Fibroblast of mammary gland (primary cell): ENCODE data around the gene ANO6.
"Not testable (repeated sequence)": the region's sequence is repeated elsewhere in the genome, so short reads cannot be mapped to it uniquely, and the experiment has no call there.

Experiments used
- DNase-seq: peaks from one replicate; pipeline ENCODE4 v3.0.0-alpha.2; 2010; ENCODE audit warnings: low read depth
- H3K4me3 ChIP-seq: 2 replicates; pipeline ENCODE4 v1.5.1; 2011; ENCODE audit warnings: low read depth, mild to moderate bottlenecking, low read length, moderate library complexity; ENCODE audit not compliant: control insufficient read depth
- TF ChIP-seq, protein P1 (sequence below): conservative IDR thresholded peaks from 2 replicates; pipeline ENCODE4 v1.5.1; 2011; ENCODE audit warnings: low read depth, low read length, inconsistent platforms; ENCODE audit not compliant: control insufficient read depth, insufficient read depth

Gene ANO6, protein sequence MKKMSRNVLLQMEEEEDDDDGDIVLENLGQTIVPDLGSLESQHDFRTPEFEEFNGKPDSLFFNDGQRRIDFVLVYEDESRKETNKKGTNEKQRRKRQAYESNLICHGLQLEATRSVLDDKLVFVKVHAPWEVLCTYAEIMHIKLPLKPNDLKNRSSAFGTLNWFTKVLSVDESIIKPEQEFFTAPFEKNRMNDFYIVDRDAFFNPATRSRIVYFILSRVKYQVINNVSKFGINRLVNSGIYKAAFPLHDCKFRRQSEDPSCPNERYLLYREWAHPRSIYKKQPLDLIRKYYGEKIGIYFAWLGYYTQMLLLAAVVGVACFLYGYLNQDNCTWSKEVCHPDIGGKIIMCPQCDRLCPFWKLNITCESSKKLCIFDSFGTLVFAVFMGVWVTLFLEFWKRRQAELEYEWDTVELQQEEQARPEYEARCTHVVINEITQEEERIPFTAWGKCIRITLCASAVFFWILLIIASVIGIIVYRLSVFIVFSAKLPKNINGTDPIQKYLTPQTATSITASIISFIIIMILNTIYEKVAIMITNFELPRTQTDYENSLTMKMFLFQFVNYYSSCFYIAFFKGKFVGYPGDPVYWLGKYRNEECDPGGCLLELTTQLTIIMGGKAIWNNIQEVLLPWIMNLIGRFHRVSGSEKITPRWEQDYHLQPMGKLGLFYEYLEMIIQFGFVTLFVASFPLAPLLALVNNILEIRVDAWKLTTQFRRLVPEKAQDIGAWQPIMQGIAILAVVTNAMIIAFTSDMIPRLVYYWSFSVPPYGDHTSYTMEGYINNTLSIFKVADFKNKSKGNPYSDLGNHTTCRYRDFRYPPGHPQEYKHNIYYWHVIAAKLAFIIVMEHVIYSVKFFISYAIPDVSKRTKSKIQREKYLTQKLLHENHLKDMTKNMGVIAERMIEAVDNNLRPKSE

DNA sequence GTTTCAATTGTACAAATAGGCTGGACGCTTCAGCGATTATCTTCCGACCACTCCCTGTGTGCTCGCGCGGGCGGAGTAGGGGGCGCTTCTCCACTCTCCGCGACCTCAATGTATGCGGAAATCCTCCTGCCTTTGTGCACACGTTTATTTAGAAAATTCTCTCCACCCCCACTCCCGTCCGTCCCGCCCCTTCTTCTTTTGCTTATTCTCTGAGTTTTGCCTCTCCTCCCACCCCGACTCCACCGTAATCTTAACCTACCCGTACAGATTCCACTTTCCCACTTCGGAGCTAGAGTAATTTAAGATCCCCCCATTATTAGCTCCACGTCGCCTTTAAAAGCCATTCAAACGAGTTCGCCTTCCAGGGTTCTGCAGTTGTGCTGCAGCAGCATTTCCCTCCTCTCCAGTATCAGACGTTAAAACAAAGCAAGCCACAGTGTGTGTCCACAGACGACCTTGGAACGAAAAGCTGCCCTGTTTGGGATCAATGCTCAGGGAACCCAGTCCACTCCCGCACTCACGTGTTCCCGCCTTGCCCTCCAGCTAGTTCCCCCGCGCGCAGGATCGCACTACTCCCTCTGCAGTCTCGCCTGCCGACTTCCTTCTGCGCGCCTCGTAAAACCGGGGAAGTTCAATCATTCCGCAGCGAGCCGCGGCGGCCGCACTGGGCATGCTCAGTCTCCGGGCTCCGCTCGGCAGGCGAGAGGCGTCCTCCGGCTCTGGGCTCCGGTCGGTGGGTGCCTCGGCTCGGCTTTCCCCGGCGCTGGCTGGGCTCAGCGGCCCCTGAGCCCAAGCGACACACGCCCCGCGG, at the start of gene ANO6:
Gene ANO6 (plus strand): TSS at position 677 of the 811 bp plus-strand sequence. CDS start 227 bp downstream, outside the sequence.
- TF ChIP-seq, protein P1, sequence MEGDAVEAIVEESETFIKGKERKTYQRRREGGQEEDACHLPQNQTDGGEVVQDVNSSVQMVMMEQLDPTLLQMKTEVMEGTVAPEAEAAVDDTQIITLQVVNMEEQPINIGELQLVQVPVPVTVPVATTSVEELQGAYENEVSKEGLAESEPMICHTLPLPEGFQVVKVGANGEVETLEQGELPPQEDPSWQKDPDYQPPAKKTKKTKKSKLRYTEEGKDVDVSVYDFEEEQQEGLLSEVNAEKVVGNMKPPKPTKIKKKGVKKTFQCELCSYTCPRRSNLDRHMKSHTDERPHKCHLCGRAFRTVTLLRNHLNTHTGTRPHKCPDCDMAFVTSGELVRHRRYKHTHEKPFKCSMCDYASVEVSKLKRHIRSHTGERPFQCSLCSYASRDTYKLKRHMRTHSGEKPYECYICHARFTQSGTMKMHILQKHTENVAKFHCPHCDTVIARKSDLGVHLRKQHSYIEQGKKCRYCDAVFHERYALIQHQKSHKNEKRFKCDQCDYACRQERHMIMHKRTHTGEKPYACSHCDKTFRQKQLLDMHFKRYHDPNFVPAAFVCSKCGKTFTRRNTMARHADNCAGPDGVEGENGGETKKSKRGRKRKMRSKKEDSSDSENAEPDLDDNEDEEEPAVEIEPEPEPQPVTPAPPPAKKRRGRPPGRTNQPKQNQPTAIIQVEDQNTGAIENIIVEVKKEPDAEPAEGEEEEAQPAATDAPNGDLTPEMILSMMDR: peak; percentile 32
- DNase-seq: peak; percentile 80
- peak within 1 kb of the TSS; percentile 87 for H3K4me3 ChIP-seq

DNA sequence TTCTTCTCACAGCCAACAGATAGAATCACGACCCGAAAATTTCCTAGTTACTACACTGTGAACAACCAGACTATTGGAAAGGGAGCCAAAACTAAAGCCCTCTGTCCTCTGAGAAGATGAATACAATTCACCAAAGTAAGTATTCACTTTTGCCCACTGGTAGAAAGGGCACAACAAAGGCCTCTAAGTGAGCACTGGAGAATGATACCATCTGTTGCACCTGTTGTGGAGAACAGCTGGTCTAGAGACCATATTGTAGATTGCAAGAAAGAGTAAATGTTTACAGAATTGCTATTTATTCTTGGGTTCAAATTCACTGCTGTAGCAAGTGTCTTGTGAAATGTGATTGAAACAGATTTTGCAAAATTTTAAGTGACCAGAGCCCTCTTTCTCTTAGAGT, 46.9 kb upstream of the ANO6 start:
- no peak overlapping the region for H3K4me3 ChIP-seq
- DNase-seq: no peak
- TF ChIP-seq, protein P1: no peak

DNA sequence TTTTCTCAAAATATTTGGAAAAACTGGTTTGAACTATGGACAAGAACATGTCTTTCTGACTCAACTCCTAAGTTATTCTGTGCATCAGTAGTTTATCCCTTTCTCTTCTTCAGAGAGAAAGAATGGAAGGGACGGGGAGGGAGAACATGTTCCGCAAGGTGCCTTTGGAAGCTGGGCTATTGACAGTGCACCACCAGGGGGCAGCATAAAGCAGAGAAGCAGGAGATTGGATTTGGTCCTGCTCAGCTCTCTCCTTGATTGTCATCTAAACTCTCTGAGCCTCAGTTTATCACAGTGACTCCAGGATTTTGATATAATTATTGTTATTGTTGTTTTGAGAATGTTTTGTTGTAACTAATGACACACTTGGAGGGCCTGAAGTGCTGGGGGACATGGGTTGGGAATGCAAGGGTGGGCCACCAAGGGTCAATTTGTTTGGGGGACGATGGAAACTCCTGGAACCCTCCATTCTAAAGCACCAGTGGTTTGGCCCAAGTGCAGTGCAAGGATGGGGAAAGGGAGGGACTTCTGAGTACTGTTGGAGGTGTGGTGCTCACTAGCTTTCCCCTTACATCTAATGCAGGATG, 45.3 kb upstream of the ANO6 start:
- TF ChIP-seq, protein P1: peak; percentile 97
- DNase-seq: peak; percentile 79

DNA sequence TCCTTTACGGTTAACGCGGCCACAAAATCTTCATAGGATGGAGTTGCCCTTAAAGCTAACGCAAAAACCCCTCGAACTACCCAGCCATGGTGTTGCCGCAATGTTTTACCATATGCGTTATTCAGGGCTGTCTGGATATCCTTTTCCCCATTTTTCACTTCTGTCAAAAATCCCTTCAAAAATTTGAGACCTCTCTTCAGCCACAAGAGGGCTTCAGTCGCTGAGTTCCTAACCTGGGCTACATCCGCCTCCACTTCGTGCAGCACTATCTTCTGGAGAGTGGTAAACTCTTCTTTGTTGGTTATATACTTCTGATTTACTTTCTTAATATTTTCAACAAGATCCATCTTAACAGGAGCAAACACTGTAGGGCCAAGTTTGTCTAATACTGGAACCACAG, 42.6 kb upstream of the ANO6 start:
- TF ChIP-seq, protein P1: peak; percentile 12

More for the DNA sequence above, 45.3 kb upstream of the ANO6 start:
- no peak overlapping the region for H3K4me3 ChIP-seq

DNA sequence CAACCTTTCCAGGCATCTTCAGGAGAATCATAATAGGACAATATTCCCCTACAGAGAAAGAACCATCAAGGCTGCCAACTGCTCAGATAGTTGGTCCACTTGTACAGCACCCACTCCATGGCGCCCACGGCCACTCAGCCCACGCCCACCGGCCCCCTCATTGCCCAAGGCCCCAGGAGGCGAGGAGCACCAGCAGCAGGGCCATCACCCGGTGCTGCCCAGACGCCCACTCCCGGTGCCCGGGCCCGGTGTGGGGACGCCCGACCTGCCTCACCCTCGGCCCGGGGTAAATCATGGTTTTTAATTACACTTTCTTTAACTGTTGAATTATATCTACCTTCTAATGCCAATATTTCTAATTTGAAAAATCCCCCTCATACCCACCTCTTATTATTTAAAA, 41.3 kb upstream of the ANO6 start:
- TF ChIP-seq, protein P1: no peak
- no peak for DNase-seq
- H3K4me3 ChIP-seq: no peak overlapping the region

More for the DNA sequence above, 42.6 kb upstream of the ANO6 start:
- DNase-seq, H3K4me3 ChIP-seq: not testable (repeated sequence)

DNA sequence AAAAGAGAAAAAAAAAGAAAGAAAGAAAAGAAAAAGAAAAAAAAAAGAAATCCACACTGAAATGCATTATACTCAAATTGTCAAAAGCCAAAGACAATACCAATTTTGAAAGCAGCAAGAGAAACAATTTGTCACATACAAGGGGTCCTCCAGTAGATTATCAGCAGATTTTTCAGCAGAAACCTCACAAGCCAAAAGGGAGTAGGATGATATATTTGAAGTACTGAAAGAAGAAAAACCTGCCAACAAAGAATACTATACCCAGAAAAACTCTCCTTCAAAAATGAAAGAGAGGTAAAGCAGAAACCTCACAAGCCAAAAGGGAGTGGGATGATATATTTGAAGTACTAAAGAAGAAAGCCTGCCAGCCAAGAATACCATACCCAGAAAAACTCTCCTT, 37.1 kb upstream of the ANO6 start:
- no peak overlapping the region for H3K4me3 ChIP-seq
- TF ChIP-seq, protein P1: no peak
- no peak for DNase-seq
